Measurements from ENCODE around the gene CTNNBL1. TPM values are rescaled to one million over a fixed set of nuclear protein-coding genes. Genes with fewer than 3 reads are reported as not detected.
A peak's percentile ranks its signal among the peaks of the same experiment; 100 is the strongest.

Gene CTNNBL1
- total and polyA plus RNA-seq, 2 experiments from 2014 or later, result 27.6 to 55.0 TPM

GRCh38 chr20:37912874-37913273 lies 219.0 kb downstream of the CTNNBL1 start:
- Histone ChIP-seq H3K4me1 (ENCODE audit: insufficient read depth) (peaks cover 22% of the 10 kb centered on the region), H3K79me2 (no peaks in the 10 kb centered on the region), H3K9me2 (replicated peaks; ENCODE audit: insufficient read depth) (no peaks in the 10 kb centered on the region), H3K27me3 (peaks cover 36% of the 10 kb centered on the region), H3K4me3 (no peak overlapping the region), H3K4me2 (no peak overlapping the region), H3K36me3 (replicated peaks; ENCODE audit: insufficient read depth, low read depth) (no peaks in the 10 kb centered on the region), H2AFZ (no peak overlapping the region), H3K27ac (no peak overlapping the region), H4K20me1 (ENCODE audit: insufficient read depth, poor library complexity, severe bottlenecking) (no peaks in the 10 kb centered on the region), H3K9me3 (ENCODE audit: low read depth) (no peaks in the 10 kb centered on the region)
- DNase-seq (ENCODE audit: low spot score), result no peak
- TF ChIP-seq CTCF (IDR thresholded peaks at IDR 0.05; ENCODE audit: poor library complexity) (no peak), EZH2phosphoT487 (IDR thresholded peaks at IDR 0.05; ENCODE audit: low read depth, severe bottlenecking, unreplicated experiment) (no peak), EZH2 (IDR thresholded peaks at IDR 0.05; ENCODE audit: borderline replicate concordance) (no peak)
- WGBS (ENCODE audit: low lambda C conversion rate, missing lambda C conversion rate), result 75% methylated on average over 6 of the region's 6 CpGs

DNA sequence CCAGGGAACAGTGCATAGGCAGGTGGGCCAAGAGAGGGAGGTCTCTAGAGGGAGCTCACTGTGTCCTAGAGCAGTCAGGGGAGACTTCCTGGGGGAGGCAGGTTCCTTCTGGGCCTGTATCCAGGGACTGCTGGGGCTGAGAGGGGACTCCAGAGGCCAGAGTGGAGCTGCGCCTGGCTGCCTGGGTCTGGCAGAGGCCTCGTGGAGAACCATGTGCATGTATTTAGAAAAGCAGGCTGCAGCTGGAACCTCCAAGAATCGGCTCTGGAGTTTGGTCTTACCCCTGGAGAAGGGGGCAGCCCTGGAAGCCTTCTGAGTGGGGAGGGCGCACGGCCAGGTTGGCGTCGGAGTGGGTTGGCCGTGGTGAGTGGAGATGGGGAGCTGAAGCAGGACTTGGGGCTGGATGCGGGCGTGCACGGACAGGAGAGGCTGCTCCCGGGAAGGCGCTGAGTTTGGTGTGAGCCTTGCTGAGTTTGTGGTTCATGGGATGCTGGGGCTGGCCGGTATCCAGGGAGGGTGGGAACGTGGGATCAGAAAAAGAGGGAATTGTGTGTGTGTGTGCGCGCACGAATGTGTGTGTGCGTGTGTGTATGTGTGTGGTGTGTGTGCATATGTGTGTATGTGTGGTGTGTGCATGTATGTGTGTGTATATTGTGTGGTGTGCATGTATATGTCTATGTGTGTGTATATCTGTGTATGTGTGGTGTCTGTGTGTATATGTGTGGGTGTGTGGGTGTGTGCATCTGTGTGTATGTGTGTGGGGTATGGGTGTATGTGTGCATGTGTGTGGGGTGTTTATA lies 219.9 kb downstream of the CTNNBL1 start:
- Histone ChIP-seq H2AFZ (no peak overlapping the region), H3K9me2 (replicated peaks; ENCODE audit: insufficient read depth) (no peaks in the 10 kb centered on the region), H3K4me3 (no peak overlapping the region), H3K27ac (no peak overlapping the region), H3K79me2 (no peaks in the 10 kb centered on the region), H3K4me1 (ENCODE audit: insufficient read depth) (peaks cover 22% of the 10 kb centered on the region), H3K27me3 (peaks cover 39% of the 10 kb centered on the region), H3K4me2 (no peak overlapping the region), H3K36me3 (replicated peaks; ENCODE audit: insufficient read depth, low read depth) (no peaks in the 10 kb centered on the region), H4K20me1 (ENCODE audit: insufficient read depth, poor library complexity, severe bottlenecking) (no peaks in the 10 kb centered on the region), H3K9me3 (ENCODE audit: low read depth) (no peaks in the 10 kb centered on the region)
- DNase-seq (ENCODE audit: low spot score), result no peak
- TF ChIP-seq CTCF (IDR thresholded peaks at IDR 0.05; ENCODE audit: poor library complexity) (no peak), EZH2 (IDR thresholded peaks at IDR 0.05; ENCODE audit: borderline replicate concordance) (no peak), EZH2phosphoT487 (IDR thresholded peaks at IDR 0.05; ENCODE audit: low read depth, severe bottlenecking, unreplicated experiment) (no peak)
- WGBS (ENCODE audit: low lambda C conversion rate, missing lambda C conversion rate), result 79% methylated on average over 18 of the region's 19 CpGs

- H3K4me1 ChIP-seq (ENCODE audit: insufficient read depth), result peaks cover 22% of the 10 kb centered on the region
- no peak for TF ChIP-seq EZH2 (IDR thresholded peaks at IDR 0.05; ENCODE audit: borderline replicate concordance)
- TF ChIP-seq CTCF (IDR thresholded peaks at IDR 0.05; ENCODE audit: poor library complexity), result no peak
- TF ChIP-seq EZH2phosphoT487 (IDR thresholded peaks at IDR 0.05; ENCODE audit: low read depth, severe bottlenecking, unreplicated experiment), result no peak
- H3K79me2 ChIP-seq, result no peaks in the 10 kb centered on the region
- no peak overlapping the region for H2AFZ ChIP-seq
- H3K4me3 ChIP-seq, result no peak overlapping the region
- H3K27me3 ChIP-seq, result peaks cover 37% of the 10 kb centered on the region
- no peaks in the 10 kb centered on the region for H3K36me3 ChIP-seq (replicated peaks; ENCODE audit: insufficient read depth, low read depth)
- H3K9me3 ChIP-seq (ENCODE audit: low read depth), result no peaks in the 10 kb centered on the region
- no peak overlapping the region for H3K27ac ChIP-seq
- H3K4me2 ChIP-seq, result peak overlapping the region; percentile 84
- no peak for DNase-seq (ENCODE audit: low spot score)
- H4K20me1 ChIP-seq (ENCODE audit: insufficient read depth, poor library complexity, severe bottlenecking), result no peaks in the 10 kb centered on the region
- no peaks in the 10 kb centered on the region for H3K9me2 ChIP-seq (replicated peaks; ENCODE audit: insufficient read depth)
- 65% methylated on average over 5 of the region's 5 CpGs for WGBS (ENCODE audit: low lambda C conversion rate, missing lambda C conversion rate)
These were observed 220.5 kb downstream of the CTNNBL1 start for GRCh38 chr20:37914367-37914671.

Data from hepatocyte (in vitro differentiated cells).